Muscle of leg (tissue), 16 donors: ENCODE measurements around the gene MCM6. TPM values are rescaled to one million over a fixed set of nuclear protein-coding genes. Genes with fewer than 3 reads are reported as not detected.

Experiments used
- DNase-seq: peaks from one replicate; pipeline ENCODE4 v3.0.0; 2013
- H3K27ac ChIP-seq: one replicate; pipeline ENCODE4 v1.5.1; 2013; ENCODE audit warnings: mild to moderate bottlenecking, low read length, control low read depth
- H3K27me3 ChIP-seq: one replicate; pipeline ENCODE4 v1.6.1; 2013; ENCODE audit warnings: low read length; ENCODE audit not compliant: control insufficient read depth, insufficient read depth
- H3K36me3 ChIP-seq: one replicate; pipeline ENCODE4 v1.6.1; 2013; ENCODE audit warnings: low read length; ENCODE audit not compliant: control insufficient read depth, insufficient read depth
- H3K4me1 ChIP-seq: one replicate; pipeline ENCODE4 v1.6.1; 2013; ENCODE audit warnings: low read length; ENCODE audit not compliant: control insufficient read depth, insufficient read depth
- H3K4me3 ChIP-seq: one replicate; pipeline ENCODE4 v1.5.1; 2013; ENCODE audit warnings: low read length, control low read depth
- H3K9me3 ChIP-seq: replicated peaks from 2 replicates; pipeline ENCODE4 v1.6.1; 2013; ENCODE audit warnings: low read depth, low read length; ENCODE audit not compliant: control insufficient read depth
- WGBS: methylation state at CpG from one replicate; pipeline ENCODE4 v1.1.5; 2013; ENCODE audit warnings: missing lambda C conversion rate; ENCODE audit not compliant: insufficient coverage; 5-methylcytosine and 5-hydroxymethylcytosine counted together
- long read RNA-seq, 11 donors: transcript quantifications; one replicate each; lab custom pipeline, GENCODE V29; 2026
- polyA plus RNA-seq, 8 donors: library from polyadenylated mRNA; unstranded; fragments of 120-200 nt; gene quantifications; one replicate each; pipeline versions ENCODE4 v1.2.1 to v1.2.3, GENCODE V29; 2013; ENCODE audit warnings: inconsistent platforms in 1 of 8, low replicate concordance in 1 of 8; ENCODE audit not compliant: insufficient read length in 8 of 8, insufficient read depth in 1 of 8
- total RNA-seq: library from RNA; stranded (reverse); fragments of 120-200 nt; gene quantifications from one replicate; pipeline ENCODE4 v1.2.4, GENCODE V29; 2013

The MCM6 gene
- total RNA-seq (14.2 TPM), polyA plus RNA-seq (10 to 100 TPM; 22.6 to 36.8 (median 28.7) TPM)
- long read RNA-seq, donor 1, partial matches to known transcripts: 0 of 2 reads
- long read RNA-seq, donor 1, other reads (novel, unspliced or antisense): 0 of 2 reads
- long read RNA-seq, donor 2: 0 reads
- long read RNA-seq, donor 3, partial matches to known transcripts: 0 of 3 reads
- long read RNA-seq, donor 3, other reads (novel, unspliced or antisense): 0 of 3 reads
- long read RNA-seq, donor 4, partial matches to known transcripts: 0 of 2 reads
- long read RNA-seq, donor 4, other reads (novel, unspliced or antisense): 0 of 2 reads
- long read RNA-seq, donor 5, transcript MCM6-201 (17 exons, 3,736 nt): major isoform, 9 of 9 reads
- long read RNA-seq, donor 5, partial matches to known transcripts: 0 of 9 reads
- long read RNA-seq, donor 5, other reads (novel, unspliced or antisense): 0 of 9 reads
- long read RNA-seq, donor 6, partial matches to known transcripts: 0 of 3 reads
- long read RNA-seq, donor 6, other reads (novel, unspliced or antisense): 0 of 3 reads
- long read RNA-seq, donor 7, partial matches to known transcripts: 0 of 2 reads
- long read RNA-seq, donor 7, other reads (novel, unspliced or antisense): 0 of 2 reads
- long read RNA-seq, donor 8, partial matches to known transcripts: 5 of 8 reads
- long read RNA-seq, donor 8, other reads (novel, unspliced or antisense): 0 of 8 reads
- long read RNA-seq, donor 9, partial matches to known transcripts: 0 of 2 reads
- long read RNA-seq, donor 9, other reads (novel, unspliced or antisense): 0 of 2 reads
- long read RNA-seq, donor 10, partial matches to known transcripts: 0 of 3 reads
- long read RNA-seq, donor 10, other reads (novel, unspliced or antisense): 0 of 3 reads
- long read RNA-seq, donor 11, partial matches to known transcripts: 0 of 1 reads
- long read RNA-seq, donor 11, other reads (novel, unspliced or antisense): 0 of 1 reads

- Histone ChIP-seq H3K27me3 (no peaks in the 10 kb centered on the region), H3K27ac (peak within 1 kb of the TSS; percentile 84), H3K9me3 (no peaks in the 10 kb centered on the region), H3K36me3 (peaks cover 8% of the 10 kb centered on the region), H3K4me1 (peaks cover 10% of the 10 kb centered on the region), H3K4me3 (peak within 1 kb of the TSS; percentile 81)
- peak; percentile 99 for DNase-seq
- WGBS: under 1% methylated on average over 66 of the region's 71 CpGs
Measured at GRCh38 chr2:135876066-135876711, at the start of gene MCM6. Gene MCM6, minus strand, starts transcription at chr2:135876443. Its CDS starts 78 bp downstream, at chr2:135876365.

- Histone ChIP-seq H3K4me3 (no peak overlapping the region), H3K9me3 (no peaks in the 10 kb centered on the region), H3K36me3 (peaks cover 3% of the 10 kb centered on the region), H3K27ac (no peak overlapping the region), H3K4me1 (no peaks in the 10 kb centered on the region), H3K27me3 (no peaks in the 10 kb centered on the region)
- WGBS: 100% methylated on average over 1 of the region's 2 CpGs
- no peak for DNase-seq
Measured at GRCh38 chr2:135925571-135925970, 49.3 kb upstream of the MCM6 start.

GRCh38 chr2:135916207-135916606, 40.0 kb upstream of the MCM6 start:
- H3K36me3 ChIP-seq: peaks cover 7% of the 10 kb centered on the region
- peak; percentile 82 for DNase-seq
- H3K27me3 ChIP-seq: no peaks in the 10 kb centered on the region
- no CpG with 5 or more reads among the region's 3 CpGs for WGBS
- no peak overlapping the region for H3K27ac ChIP-seq
- H3K4me1 ChIP-seq: no peaks in the 10 kb centered on the region
- H3K4me3 ChIP-seq: no peak overlapping the region
- H3K9me3 ChIP-seq: no peaks in the 10 kb centered on the region

GRCh38 chr2:135914485-135914884, 38.2 kb upstream of the MCM6 start:
- peaks cover 4% of the 10 kb centered on the region for H3K36me3 ChIP-seq
- no CpG with 5 or more reads among the region's 3 CpGs for WGBS

GRCh38 chr2:135913727-135914365, 37.6 kb upstream of the MCM6 start:
- H3K4me3 ChIP-seq: no peak overlapping the region
- H3K36me3 ChIP-seq: peaks cover 4% of the 10 kb centered on the region
- no peaks in the 10 kb centered on the region for H3K27me3 ChIP-seq
- no peaks in the 10 kb centered on the region for H3K4me1 ChIP-seq
- no peaks in the 10 kb centered on the region for H3K9me3 ChIP-seq
- peak; percentile 49 for DNase-seq
- WGBS: no CpG with 5 or more reads among the region's 5 CpGs
- H3K27ac ChIP-seq: no peak overlapping the region

More at GRCh38 chr2:135914485-135914884, 38.2 kb upstream of the MCM6 start:
- no peaks in the 10 kb centered on the region for H3K9me3 ChIP-seq
- H3K27me3 ChIP-seq: no peaks in the 10 kb centered on the region
- no peak overlapping the region for H3K4me3 ChIP-seq
- H3K27ac ChIP-seq: no peak overlapping the region
- H3K4me1 ChIP-seq: no peaks in the 10 kb centered on the region
- DNase-seq: no peak

GRCh38 chr2:135909976-135910375, 33.7 kb upstream of the MCM6 start:
- no peak for DNase-seq
- Histone ChIP-seq H3K4me3 (no peak overlapping the region), H3K27ac (no peak overlapping the region), H3K4me1 (no peaks in the 10 kb centered on the region), H3K36me3 (peaks cover 5% of the 10 kb centered on the region), H3K9me3 (no peaks in the 10 kb centered on the region), H3K27me3 (no peaks in the 10 kb centered on the region)

- no peaks in the 10 kb centered on the region for H3K4me1 ChIP-seq
- H3K27me3 ChIP-seq: no peaks in the 10 kb centered on the region
- DNase-seq: no peak
- H3K4me3 ChIP-seq: no peak overlapping the region
- peaks cover 11% of the 10 kb centered on the region for H3K36me3 ChIP-seq
- H3K9me3 ChIP-seq: no peaks in the 10 kb centered on the region
- H3K27ac ChIP-seq: no peak overlapping the region
Measured at GRCh38 chr2:135905679-135906078, 29.4 kb upstream of the MCM6 start.

- Histone ChIP-seq H3K4me3 (no peak overlapping the region), H3K36me3 (peaks cover 11% of the 10 kb centered on the region), H3K9me3 (no peaks in the 10 kb centered on the region), H3K27ac (no peak overlapping the region), H3K27me3 (no peaks in the 10 kb centered on the region), H3K4me1 (no peaks in the 10 kb centered on the region)
- peak; percentile 26 for DNase-seq
- no CpG with 5 or more reads among the region's 4 CpGs for WGBS
Measured at GRCh38 chr2:135904341-135904989, 28.2 kb upstream of the MCM6 start.

GRCh38 chr2:135903650-135904049, 27.4 kb upstream of the MCM6 start:
- H3K36me3 ChIP-seq: peaks cover 10% of the 10 kb centered on the region
- H3K4me3 ChIP-seq: no peak overlapping the region
- no peak for DNase-seq
- H3K27me3 ChIP-seq: no peaks in the 10 kb centered on the region
- no peaks in the 10 kb centered on the region for H3K4me1 ChIP-seq
- H3K27ac ChIP-seq: no peak overlapping the region
- 48% methylated on average over 2 of the region's 3 CpGs for WGBS
- H3K9me3 ChIP-seq: no peaks in the 10 kb centered on the region
